H9 (cell line): Measurements from ENCODE around the gene ITPR1. TPM values are rescaled to one million over a fixed set of nuclear protein-coding genes. Genes with fewer than 3 reads are reported as not detected.

ENCODE experiments used
- DNase-seq: peaks from one replicate; pipeline ENCODE4 v3.0.0-alpha.2; 2017
- H2AFZ ChIP-seq: one replicate; pipeline ENCODE4 v1.6.1; 2013; ENCODE audit warnings: mild to moderate bottlenecking, low read length, control low read depth, moderate library complexity
- H2AK5ac ChIP-seq: 2 replicates; pipeline ENCODE4 v1.6.1; 2013; ENCODE audit warnings: low read length, control low read depth, mixed read lengths; ENCODE audit not compliant: insufficient read length
- H2BK120ac ChIP-seq: one replicate; pipeline ENCODE4 v1.6.1; 2013; ENCODE audit warnings: low read depth, mild to moderate bottlenecking, low read length, control low read depth, inconsistent platforms; ENCODE audit not compliant: poor library complexity, severe bottlenecking
- H2BK12ac ChIP-seq: 2 replicates; pipeline ENCODE4 v1.6.1; 2013; ENCODE audit warnings: low read length, control low read depth, mixed read lengths, low read depth; ENCODE audit not compliant: insufficient read length
- H2BK15ac ChIP-seq: 2 replicates; pipeline ENCODE4 v1.6.1; 2013; ENCODE audit warnings: low read depth, low read length, control low read depth
- H2BK20ac ChIP-seq: one replicate; pipeline ENCODE4 v1.6.1; 2013; ENCODE audit warnings: low read depth, mild to moderate bottlenecking, low read length, control low read depth, inconsistent platforms; ENCODE audit not compliant: poor library complexity, severe bottlenecking
- H2BK5ac ChIP-seq: 2 replicates; pipeline ENCODE4 v1.6.1; 2013; ENCODE audit warnings: low read length, control low read depth, mixed read lengths; ENCODE audit not compliant: insufficient read length
- H3K14ac ChIP-seq: 2 replicates; pipeline ENCODE4 v1.6.1; 2013; ENCODE audit warnings: low read length, control low read depth; ENCODE audit not compliant: insufficient read depth
- H3K18ac ChIP-seq: 2 replicates; pipeline ENCODE4 v1.6.1; 2013; ENCODE audit warnings: low read depth, mild to moderate bottlenecking, mixed read lengths, low read length, control low read depth; ENCODE audit not compliant: insufficient read length
- H3K23ac ChIP-seq: 2 replicates; pipeline ENCODE4 v1.6.1; 2013; ENCODE audit warnings: low read length, control low read depth, mixed read lengths, low read depth; ENCODE audit not compliant: insufficient read length
- H3K23me2 ChIP-seq: 2 replicates; pipeline ENCODE4 v1.6.1; 2013; ENCODE audit warnings: low read depth, mild to moderate bottlenecking, mixed read lengths, low read length, control low read depth; ENCODE audit not compliant: insufficient read length, poor library complexity, severe bottlenecking
- H3K27ac ChIP-seq: 2 replicates; pipeline ENCODE4 v1.5.1; 2013; ENCODE audit warnings: low read length, control low read depth, mixed read lengths, low read depth; ENCODE audit not compliant: insufficient read length
- H3K27me3 ChIP-seq: 2 replicates; pipeline ENCODE4 v1.6.1; 2013; ENCODE audit warnings: low read length, control low read depth, inconsistent platforms; ENCODE audit not compliant: insufficient read depth
- H3K4ac ChIP-seq: 2 replicates; pipeline ENCODE4 v1.6.1; 2013; ENCODE audit warnings: low read depth, mild to moderate bottlenecking, control low read depth, inconsistent platforms, low read length, moderate library complexity
- H3K4me1 ChIP-seq: 2 replicates; pipeline ENCODE4 v1.6.1; 2013; ENCODE audit warnings: low read length, control low read depth, inconsistent platforms; ENCODE audit not compliant: insufficient read depth
- H3K4me2 ChIP-seq: 2 replicates; pipeline ENCODE4 v1.6.1; 2013; ENCODE audit warnings: low read length, control low read depth, mixed read lengths; ENCODE audit not compliant: insufficient read length, insufficient read depth
- H3K56ac ChIP-seq: 2 replicates; pipeline ENCODE4 v1.6.1; 2013; ENCODE audit warnings: low read depth, mild to moderate bottlenecking, mixed read lengths, low read length, control low read depth; ENCODE audit not compliant: insufficient read length
- H3K79me1 ChIP-seq: 2 replicates; pipeline ENCODE4 v1.6.1; 2013; ENCODE audit warnings: low read depth, mild to moderate bottlenecking, moderate library complexity, low read length, control low read depth, inconsistent platforms; ENCODE audit not compliant: insufficient read depth, poor library complexity, severe bottlenecking
- H3K79me2 ChIP-seq: 2 replicates; pipeline ENCODE4 v1.6.1; 2013; ENCODE audit warnings: low read length, control low read depth, inconsistent platforms; ENCODE audit not compliant: insufficient read depth
- H3K9ac ChIP-seq: 2 replicates; pipeline ENCODE4 v1.6.1; 2013; ENCODE audit warnings: low read length, control low read depth, mixed read lengths; ENCODE audit not compliant: insufficient read length; ENCODE audit errors: extremely low read depth
- H3K9me3 ChIP-seq: one replicate; pipeline ENCODE4 v1.6.1; 2013; ENCODE audit warnings: low read depth, low read length, inconsistent platforms; ENCODE audit not compliant: control insufficient read depth
- H3T11ph ChIP-seq: one replicate; pipeline ENCODE4 v1.6.1; 2013; ENCODE audit warnings: mild to moderate bottlenecking, low read length, control low read depth, inconsistent platforms
- H4K20me1 ChIP-seq: one replicate; pipeline ENCODE4 v1.6.1; 2013; ENCODE audit not compliant: control insufficient read depth, insufficient read length, insufficient read depth
- H4K5ac ChIP-seq: 2 replicates; pipeline ENCODE4 v1.6.1; 2013; ENCODE audit warnings: low read depth, mild to moderate bottlenecking, mixed read lengths, low read length, control low read depth; ENCODE audit not compliant: insufficient read length
- H4K8ac ChIP-seq: replicated peaks from 2 replicates; pipeline ENCODE4 v1.6.1; 2013; ENCODE audit warnings: low read length, control low read depth, mixed read lengths, low read depth; ENCODE audit not compliant: insufficient read length
- H4K91ac ChIP-seq: 2 replicates; pipeline ENCODE4 v1.6.1; 2013; ENCODE audit warnings: low read depth, mild to moderate bottlenecking, moderate library complexity, mixed read lengths, low read length, control low read depth; ENCODE audit not compliant: insufficient read length
- H3K27ac Mint-ChIP-seq, 3 experiments: 2 replicates in 2 of 3; 3 replicates in 1 of 3; pipeline ENCODE4 v1.8.0; 2020 to 2021; ENCODE audit warnings: mixed read lengths in 3 of 3, mild to moderate bottlenecking in 1 of 3, moderate library complexity in 1 of 3
- H3K27me3 Mint-ChIP-seq: 2 replicates; pipeline ENCODE4 v1.8.0; 2021; ENCODE audit warnings: low read depth, mild to moderate bottlenecking, moderate library complexity, mixed read lengths
- H3K36me3 Mint-ChIP-seq, 3 experiments: 2 replicates in 2 of 3; 3 replicates in 1 of 3; pipeline ENCODE4 v1.8.0; 2020 to 2021; ENCODE audit warnings: low read depth in 3 of 3, mixed read lengths in 3 of 3; ENCODE audit not compliant: insufficient read depth in 1 of 3
- H3K4me1 Mint-ChIP-seq, 2 experiments: 2 replicates each; pipeline ENCODE4 v1.8.0; 2020; ENCODE audit warnings: mixed read lengths in 2 of 2
- H3K4me3 Mint-ChIP-seq, 2 experiments: 2 replicates in 1 of 2; 3 replicates in 1 of 2; pipeline ENCODE4 v1.8.0; 2020 to 2021; ENCODE audit warnings: mild to moderate bottlenecking in 2 of 2, mixed read lengths in 2 of 2, moderate library complexity in 1 of 2
- H3K9me3 Mint-ChIP-seq, 2 experiments: 2 replicates in 1 of 2; 3 replicates in 1 of 2; pipeline ENCODE4 v1.8.0; 2020; ENCODE audit warnings: mild to moderate bottlenecking in 2 of 2, mixed read lengths in 2 of 2, moderate library complexity in 1 of 2
- CTCF ChIP-seq: fragments of 200-600 bp; sonication (generic); conservative IDR thresholded peaks from 3 replicates; pipeline ENCODE4 v1.8.0; 2021; ENCODE audit warnings: antibody characterized with exemption, mild to moderate bottlenecking
- WGBS: extraction: QIAGEN DNeasy Blood & Tissue Kit; methylation state at CpG from one replicate; pipeline ENCODE4 v1.1.7; 2013; ENCODE audit warnings: missing lambda C conversion rate, low lambda C conversion rate, mixed read lengths; ENCODE audit not compliant: insufficient read length; ENCODE audit errors: extremely low coverage; 5-methylcytosine and 5-hydroxymethylcytosine counted together
- total RNA-seq: library from RNA; stranded (reverse); gene quantifications from 2 replicates; pipeline ENCODE4 v1.2.1, GENCODE V29; 2021

Gene ITPR1
- total RNA-seq, 1 experiment from 2014 or later = 4.2 TPM

GRCh38 chr3:4856136-4856535 is 363.0 kb downstream of the ITPR1 start:
- no peak overlapping the region for H3K18ac ChIP-seq
- H3K27ac ChIP-seq = no peak overlapping the region
- no peak overlapping the region for H3K4me2 ChIP-seq
- H4K20me1 ChIP-seq = no peaks in the 10 kb centered on the region
- H2AK5ac ChIP-seq = no peak overlapping the region
- no peak overlapping the region for H2BK120ac ChIP-seq
- no peaks in the 10 kb centered on the region for H3K79me2 ChIP-seq
- Mint-ChIP-seq H3K27me3 (no peaks in the 10 kb centered on the region), H3K4me1 (peaks cover 0 to 6% of the 10 kb centered on the region in 2 experiments; a peak in 2 of 4 replicates), H3K4me3 (no peak overlapping the region), H3K9me3 (peaks cover 1 to 8% of the 10 kb centered on the region in 2 experiments; a peak in 2 of 5 replicates), H3K27ac (no peak overlapping the region), H3K36me3 (peaks cover 0 to 6% (median 0%) of the 10 kb centered on the region in 3 experiments; a peak in 3 of 7 replicates)
- no peaks in the 10 kb centered on the region for H3K9me3 ChIP-seq
- no peak for DNase-seq
- no peak overlapping the region for H2BK15ac ChIP-seq
- no peak overlapping the region for H3K9ac ChIP-seq
- no peak overlapping the region for H2BK5ac ChIP-seq
- H3K27me3 ChIP-seq = no peaks in the 10 kb centered on the region
- no peaks in the 10 kb centered on the region for H3K4me1 ChIP-seq
- no peak overlapping the region for H3K56ac ChIP-seq
- WGBS = no CpG with 5 or more reads among the region's 2 CpGs
- H4K5ac ChIP-seq = no peak overlapping the region
- no peak overlapping the region for H3T11ph ChIP-seq
- no peaks in the 10 kb centered on the region for H3K23me2 ChIP-seq
- H2BK12ac ChIP-seq = no peak overlapping the region
- H2BK20ac ChIP-seq = no peak overlapping the region
- H3K79me1 ChIP-seq = no peaks in the 10 kb centered on the region
- H3K4ac ChIP-seq = no peak overlapping the region
- H2AFZ ChIP-seq = no peak overlapping the region
- H3K23ac ChIP-seq = no peak overlapping the region
- H3K14ac ChIP-seq = no peak overlapping the region
- TF ChIP-seq CTCF = no peak
- H4K91ac ChIP-seq = no peak overlapping the region
- H4K8ac ChIP-seq = no peak overlapping the region
